Tibial nerve (tissue), 3 donors: ENCODE data around the gene ASIC2.

Source experiments
- POLR2A ChIP-seq, 2 donors: fragments of 450-650 bp; IDR thresholded peaks; one replicate each; pipeline ENCODE4 v1.6.1; 2017; ENCODE audit warnings: antibody characterized with exemption in 2 of 2, mild to moderate bottlenecking in 2 of 2, moderate library complexity in 2 of 2
- TF ChIP-seq, protein P1 (sequence below), 5 experiments: fragments of 200-600 bp in 3 of 5; fragments of 450-650 bp in 2 of 5; sonication (generic) in 3 of 5; IDR thresholded peaks; one replicate each; pipeline ENCODE4 v1.5.1; 2016 to 2019; ENCODE audit warnings: antibody characterized with exemption in 5 of 5, mild to moderate bottlenecking in 3 of 5, moderate library complexity in 2 of 5

DNA sequence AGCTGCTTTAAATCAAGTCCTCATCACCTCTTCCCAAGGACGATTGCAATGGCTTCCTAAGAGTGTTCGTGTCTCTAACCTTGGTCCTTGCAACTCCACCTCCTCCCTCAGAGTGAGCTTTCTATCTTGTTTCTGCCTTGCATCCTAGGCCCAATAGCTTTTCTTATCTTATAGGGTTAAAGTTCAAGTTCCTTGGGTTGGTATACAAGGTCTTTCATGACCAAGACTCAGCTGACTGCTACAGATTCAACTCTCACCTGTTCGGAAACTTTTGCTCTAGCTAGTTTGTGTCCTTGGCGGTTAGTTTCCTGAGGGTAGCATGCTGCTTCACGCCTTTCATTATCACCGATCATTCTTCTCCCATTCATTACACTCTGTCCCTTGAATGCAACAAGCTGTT lies 290.8 kb downstream of the ASIC2 start:
- TF ChIP-seq, protein P1, sequence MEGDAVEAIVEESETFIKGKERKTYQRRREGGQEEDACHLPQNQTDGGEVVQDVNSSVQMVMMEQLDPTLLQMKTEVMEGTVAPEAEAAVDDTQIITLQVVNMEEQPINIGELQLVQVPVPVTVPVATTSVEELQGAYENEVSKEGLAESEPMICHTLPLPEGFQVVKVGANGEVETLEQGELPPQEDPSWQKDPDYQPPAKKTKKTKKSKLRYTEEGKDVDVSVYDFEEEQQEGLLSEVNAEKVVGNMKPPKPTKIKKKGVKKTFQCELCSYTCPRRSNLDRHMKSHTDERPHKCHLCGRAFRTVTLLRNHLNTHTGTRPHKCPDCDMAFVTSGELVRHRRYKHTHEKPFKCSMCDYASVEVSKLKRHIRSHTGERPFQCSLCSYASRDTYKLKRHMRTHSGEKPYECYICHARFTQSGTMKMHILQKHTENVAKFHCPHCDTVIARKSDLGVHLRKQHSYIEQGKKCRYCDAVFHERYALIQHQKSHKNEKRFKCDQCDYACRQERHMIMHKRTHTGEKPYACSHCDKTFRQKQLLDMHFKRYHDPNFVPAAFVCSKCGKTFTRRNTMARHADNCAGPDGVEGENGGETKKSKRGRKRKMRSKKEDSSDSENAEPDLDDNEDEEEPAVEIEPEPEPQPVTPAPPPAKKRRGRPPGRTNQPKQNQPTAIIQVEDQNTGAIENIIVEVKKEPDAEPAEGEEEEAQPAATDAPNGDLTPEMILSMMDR (IDR thresholded peaks at IDR 0.05), result no peak
- no peak for TF ChIP-seq POLR2A (IDR thresholded peaks at IDR 0.05)
